HEK293 (cell line): ENCODE data around the gene TMOD2.

Experiments used
- CTCF ChIA-PET: fragments of 350-600 bp; formaldehyde crosslinking; extraction: SDS; loops from one replicate; lab custom pipeline; 2021; ENCODE audit warnings: antibody characterized with exemption; lab: Yijun Ruan, JAX
- POLR2A ChIA-PET: fragments of 300-600 bp; formaldehyde crosslinking; extraction: SDS; loops from one replicate; lab custom pipeline; 2020; ENCODE audit warnings: antibody characterized with exemption, inconsistent platforms; lab: Yijun Ruan, JAX
- H3K27ac ChIP-seq: fragments of 200-500 bp; sonication (Bioruptor generic); 2 replicates; pipeline ENCODE4 v1.5.1; 2014; ENCODE audit warnings: low read depth, low read length, control low read depth, inconsistent platforms; ENCODE audit errors: extremely low read depth
- H3K36me3 ChIP-seq, 2 experiments: fragments of 200-500 bp in 1 of 2; sonication (Bioruptor generic) in 1 of 2; 1 replicate in 1 of 2; 2 replicates in 1 of 2; pipeline ENCODE4 v1.5.1; 2014 to 2017; ENCODE audit warnings: inconsistent platforms in 2 of 2, low read length in 2 of 2; ENCODE audit not compliant: control insufficient read depth in 2 of 2, insufficient read depth in 1 of 2
- H3K4me1 ChIP-seq: fragments of 200-500 bp; sonication (Bioruptor generic); 2 replicates; pipeline ENCODE4 v1.5.1; 2014; ENCODE audit warnings: mild to moderate bottlenecking, low read length, inconsistent platforms; ENCODE audit not compliant: control insufficient read depth, insufficient read depth
- H3K4me3 ChIP-seq: 2 replicates; pipeline ENCODE4 v1.5.1; 2011; ENCODE audit warnings: low read depth, mild to moderate bottlenecking, control low read depth, low read length, moderate library complexity
- H3K9me3 ChIP-seq: fragments of 200-500 bp; sonication (Bioruptor generic); 2 replicates; pipeline ENCODE4 v1.5.1; 2014; ENCODE audit warnings: low read depth, low read length, inconsistent platforms; ENCODE audit not compliant: control insufficient read depth, insufficient read depth
- HOXC10 ChIP-seq: sonication (generic); formaldehyde crosslinking; IDR thresholded peaks from 2 replicates; pipeline ENCODE4 v1.8.1; 2023; ENCODE audit warnings: mild to moderate bottlenecking, missing genetic modification reagents
- KLF10 ChIP-seq: fragments of 450-650 bp; IDR thresholded peaks from 2 replicates; pipeline ENCODE4 v1.5.1; 2018; ENCODE audit warnings: missing biosample characterization, mild to moderate bottlenecking, missing genetic modification characterization
- KLF16 ChIP-seq: fragments of 450-650 bp; formaldehyde crosslinking; IDR thresholded peaks from 2 replicates; pipeline ENCODE4 v1.5.1; 2017; ENCODE audit warnings: missing biosample characterization, missing genetic modification characterization
- MZF1 ChIP-seq: fragments of 450-650 bp; formaldehyde crosslinking; IDR thresholded peaks from 2 replicates; pipeline ENCODE4 v1.5.1; 2017; ENCODE audit warnings: missing biosample characterization, missing genetic modification characterization, borderline replicate concordance
- ZNF10 ChIP-seq: fragments of 450-650 bp; formaldehyde crosslinking; IDR thresholded peaks from 2 replicates; pipeline ENCODE4 v1.5.1; 2017; ENCODE audit warnings: missing biosample characterization, missing genetic modification characterization
- ZNF175 ChIP-seq: fragments of 450-650 bp; formaldehyde crosslinking; IDR thresholded peaks from 2 replicates; pipeline ENCODE4 v1.5.1; 2016; ENCODE audit warnings: missing biosample characterization, missing genetic modification characterization
- ZNF2 ChIP-seq: fragments of 450-650 bp; formaldehyde crosslinking; IDR thresholded peaks from 2 replicates; pipeline ENCODE4 v1.5.1; 2016; ENCODE audit warnings: missing biosample characterization, missing genetic modification characterization
- ZNF292 ChIP-seq: fragments of 450-650 bp; formaldehyde crosslinking; IDR thresholded peaks from 2 replicates; pipeline ENCODE4 v1.5.1; 2016; ENCODE audit warnings: low read depth, missing biosample characterization, missing genetic modification characterization, borderline replicate concordance
- ZNF37A ChIP-seq: fragments of 450-650 bp; IDR thresholded peaks from 2 replicates; pipeline ENCODE4 v1.5.1; 2018; ENCODE audit warnings: missing biosample characterization, missing genetic modification characterization
- ZNF426 ChIP-seq: fragments of 450-650 bp; formaldehyde crosslinking; IDR thresholded peaks from 2 replicates; pipeline ENCODE4 v1.5.1; 2017; ENCODE audit warnings: missing biosample characterization, missing genetic modification characterization, mild to moderate bottlenecking, inconsistent platforms, moderate library complexity
- ZNF433 ChIP-seq: fragments of 450-650 bp; formaldehyde crosslinking; IDR thresholded peaks from 2 replicates; pipeline ENCODE4 v1.5.1; 2016; ENCODE audit warnings: missing biosample characterization, missing genetic modification characterization, low read depth
- ZNF548 ChIP-seq: fragments of 450-650 bp; formaldehyde crosslinking; IDR thresholded peaks from 2 replicates; pipeline ENCODE4 v1.5.1; 2016; ENCODE audit warnings: missing biosample characterization, missing genetic modification characterization
- ZNF571 ChIP-seq: fragments of 450-650 bp; formaldehyde crosslinking; IDR thresholded peaks from 2 replicates; pipeline ENCODE4 v1.5.0; 2017; ENCODE audit warnings: missing biosample characterization, missing genetic modification characterization
- ZNF626 ChIP-seq: fragments of 450-650 bp; sonication (Bioruptor Pico); formaldehyde crosslinking; IDR thresholded peaks from 2 replicates; pipeline ENCODE4 v1.5.1; 2018; ENCODE audit warnings: missing biosample characterization, missing genetic modification characterization, inconsistent platforms
- ZNF677 ChIP-seq: fragments of 450-650 bp; IDR thresholded peaks from 2 replicates; pipeline ENCODE4 v1.5.0; 2018; ENCODE audit warnings: missing biosample characterization, mild to moderate bottlenecking, missing genetic modification characterization, moderate library complexity
- ZNF707 ChIP-seq: fragments of 450-650 bp; formaldehyde crosslinking; IDR thresholded peaks from 2 replicates; pipeline ENCODE4 v1.5.1; 2016; ENCODE audit warnings: missing biosample characterization, missing genetic modification characterization
- TF ChIP-seq, protein P1 (sequence below): fragments of 450-650 bp; formaldehyde crosslinking; IDR thresholded peaks from 2 replicates; pipeline ENCODE4 v1.5.1; 2017; ENCODE audit warnings: missing biosample characterization, missing genetic modification characterization
- TF ChIP-seq, protein P2 (sequence below): fragments of 450-650 bp; formaldehyde crosslinking; conservative IDR thresholded peaks from 2 replicates; pipeline ENCODE4 v1.5.1; 2016; ENCODE audit warnings: low read depth, missing biosample characterization, missing genetic modification characterization
- TF ChIP-seq, protein P3 (sequence below): IDR thresholded peaks from 2 replicates; pipeline ENCODE4 v1.6.1; 2011; ENCODE audit warnings: mild to moderate bottlenecking, low read depth, low read length, borderline replicate concordance
- TF ChIP-seq, protein P4 (sequence below): fragments of 450-650 bp; IDR thresholded peaks from 2 replicates; pipeline ENCODE4 v1.5.1; 2018; ENCODE audit warnings: missing biosample characterization, mild to moderate bottlenecking, missing genetic modification characterization

The TMOD2 gene

DNA sequence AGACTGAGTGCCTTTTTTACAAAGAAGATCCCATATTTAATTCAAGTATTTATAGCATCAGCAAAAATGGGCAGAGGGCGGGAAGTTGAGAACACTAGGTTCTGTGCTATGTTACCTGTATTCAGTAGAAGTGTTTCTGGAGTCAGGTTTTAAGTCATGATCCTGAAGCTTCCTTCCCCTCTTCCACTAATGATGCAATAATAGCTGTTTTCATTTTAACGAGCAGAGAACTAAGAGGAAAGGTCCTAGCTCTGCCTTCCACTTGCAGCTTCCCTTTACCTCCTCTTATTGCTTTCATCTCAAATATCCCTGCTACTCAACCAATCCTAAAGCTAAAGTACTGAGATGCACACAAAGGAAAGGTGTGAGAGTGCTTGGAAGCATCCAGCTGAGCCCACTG, 61.2 kb downstream of the TMOD2 start (continued):
- TF ChIP-seq ZNF707 (no peak), ZNF10 (tag by site-specific recombination) (no peak), ZNF37A (tag by site-specific recombination) (no peak), MZF1 (tag by site-specific recombination) (no peak), ZNF175 (no peak), KLF10 (tag by site-specific recombination) (no peak), ZNF426 (tag by site-specific recombination) (no peak)
- TF ChIP-seq, protein P1, sequence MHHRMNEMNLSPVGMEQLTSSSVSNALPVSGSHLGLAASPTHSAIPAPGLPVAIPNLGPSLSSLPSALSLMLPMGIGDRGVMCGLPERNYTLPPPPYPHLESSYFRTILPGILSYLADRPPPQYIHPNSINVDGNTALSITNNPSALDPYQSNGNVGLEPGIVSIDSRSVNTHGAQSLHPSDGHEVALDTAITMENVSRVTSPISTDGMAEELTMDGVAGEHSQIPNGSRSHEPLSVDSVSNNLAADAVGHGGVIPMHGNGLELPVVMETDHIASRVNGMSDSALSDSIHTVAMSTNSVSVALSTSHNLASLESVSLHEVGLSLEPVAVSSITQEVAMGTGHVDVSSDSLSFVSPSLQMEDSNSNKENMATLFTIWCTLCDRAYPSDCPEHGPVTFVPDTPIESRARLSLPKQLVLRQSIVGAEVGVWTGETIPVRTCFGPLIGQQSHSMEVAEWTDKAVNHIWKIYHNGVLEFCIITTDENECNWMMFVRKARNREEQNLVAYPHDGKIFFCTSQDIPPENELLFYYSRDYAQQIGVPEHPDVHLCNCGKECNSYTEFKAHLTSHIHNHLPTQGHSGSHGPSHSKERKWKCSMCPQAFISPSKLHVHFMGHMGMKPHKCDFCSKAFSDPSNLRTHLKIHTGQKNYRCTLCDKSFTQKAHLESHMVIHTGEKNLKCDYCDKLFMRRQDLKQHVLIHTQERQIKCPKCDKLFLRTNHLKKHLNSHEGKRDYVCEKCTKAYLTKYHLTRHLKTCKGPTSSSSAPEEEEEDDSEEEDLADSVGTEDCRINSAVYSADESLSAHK, result no peak
- TF ChIP-seq, protein P2, sequence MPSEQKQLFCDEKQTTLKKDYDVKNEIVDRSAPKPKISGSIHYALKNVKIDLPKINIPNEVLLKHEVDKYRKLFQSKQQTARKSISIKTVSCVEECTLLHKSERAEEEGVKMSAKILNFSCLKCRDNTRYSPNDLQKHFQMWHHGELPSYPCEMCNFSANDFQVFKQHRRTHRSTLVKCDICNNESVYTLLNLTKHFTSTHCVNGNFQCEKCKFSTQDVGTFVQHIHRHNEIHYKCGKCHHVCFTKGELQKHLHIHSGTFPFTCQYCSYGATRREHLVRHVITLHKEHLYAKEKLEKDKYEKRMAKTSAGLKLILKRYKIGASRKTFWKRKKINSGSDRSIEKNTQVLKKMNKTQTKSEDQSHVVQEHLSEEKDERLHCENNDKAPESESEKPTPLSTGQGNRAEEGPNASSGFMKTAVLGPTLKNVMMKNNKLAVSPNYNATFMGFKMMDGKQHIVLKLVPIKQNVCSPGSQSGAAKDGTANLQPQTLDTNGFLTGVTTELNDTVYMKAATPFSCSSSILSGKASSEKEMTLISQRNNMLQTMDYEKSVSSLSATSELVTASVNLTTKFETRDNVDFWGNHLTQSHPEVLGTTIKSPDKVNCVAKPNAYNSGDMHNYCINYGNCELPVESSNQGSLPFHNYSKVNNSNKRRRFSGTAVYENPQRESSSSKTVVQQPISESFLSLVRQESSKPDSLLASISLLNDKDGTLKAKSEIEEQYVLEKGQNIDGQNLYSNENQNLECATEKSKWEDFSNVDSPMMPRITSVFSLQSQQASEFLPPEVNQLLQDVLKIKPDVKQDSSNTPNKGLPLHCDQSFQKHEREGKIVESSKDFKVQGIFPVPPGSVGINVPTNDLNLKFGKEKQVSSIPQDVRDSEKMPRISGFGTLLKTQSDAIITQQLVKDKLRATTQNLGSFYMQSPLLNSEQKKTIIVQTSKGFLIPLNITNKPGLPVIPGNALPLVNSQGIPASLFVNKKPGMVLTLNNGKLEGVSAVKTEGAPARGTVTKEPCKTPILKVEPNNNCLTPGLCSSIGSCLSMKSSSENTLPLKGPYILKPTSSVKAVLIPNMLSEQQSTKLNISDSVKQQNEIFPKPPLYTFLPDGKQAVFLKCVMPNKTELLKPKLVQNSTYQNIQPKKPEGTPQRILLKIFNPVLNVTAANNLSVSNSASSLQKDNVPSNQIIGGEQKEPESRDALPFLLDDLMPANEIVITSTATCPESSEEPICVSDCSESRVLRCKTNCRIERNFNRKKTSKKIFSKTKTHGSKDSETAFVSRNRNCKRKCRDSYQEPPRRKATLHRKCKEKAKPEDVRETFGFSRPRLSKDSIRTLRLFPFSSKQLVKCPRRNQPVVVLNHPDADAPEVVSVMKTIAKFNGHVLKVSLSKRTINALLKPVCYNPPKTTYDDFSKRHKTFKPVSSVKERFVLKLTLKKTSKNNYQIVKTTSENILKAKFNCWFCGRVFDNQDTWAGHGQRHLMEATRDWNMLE (tag by site-specific recombination), result no peak

DNA sequence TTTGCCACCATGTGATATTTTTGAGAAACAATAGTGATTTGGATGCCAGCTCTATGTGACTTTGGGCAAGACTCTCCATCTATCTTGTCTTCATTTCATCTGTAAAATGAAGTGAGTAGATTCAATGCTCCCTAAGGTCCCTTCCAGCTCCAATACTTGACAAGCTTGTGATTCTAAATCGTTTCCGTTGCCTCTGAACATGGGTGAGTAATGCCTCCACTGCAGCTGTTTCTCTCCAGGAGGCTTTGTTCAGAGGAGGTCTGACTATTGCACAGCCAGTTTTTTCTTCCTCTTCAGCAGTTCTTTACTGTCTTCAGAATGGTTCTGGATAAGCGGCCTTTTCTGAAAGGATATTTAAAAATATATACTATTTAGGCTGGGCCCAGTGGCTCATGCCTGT, 63.2 kb downstream of the TMOD2 start:
- CTCF ChIA-PET, result interaction anchor here (0.7 to 1.0 kb wide), 3 partner anchors 10 to 77 kb away, joined by 3 to 5 read pairs (median 3); partner anchors contain the start of gene LYSMD2

DNA sequence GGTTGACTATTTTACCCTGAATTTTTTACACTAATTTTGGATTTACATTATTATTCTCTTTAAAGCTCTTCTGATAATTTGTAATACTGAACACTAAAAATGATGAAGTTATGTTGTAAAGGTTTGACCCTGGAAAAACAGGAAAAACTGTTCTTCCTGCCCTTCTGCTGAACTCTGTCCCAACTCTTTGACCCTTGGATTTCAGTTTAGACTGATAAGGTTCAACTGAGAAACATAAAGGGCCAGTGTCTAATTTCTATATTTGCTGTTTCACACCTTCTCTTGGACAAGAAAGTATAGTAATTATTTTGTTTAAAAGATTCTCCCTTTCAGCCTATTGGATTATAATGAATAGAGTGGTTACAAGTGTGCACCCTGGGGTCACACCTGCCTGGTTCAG, 65.2 kb downstream of the TMOD2 start:
- Histone ChIP-seq H3K4me3 (no peak overlapping the region), H3K36me3 (no peaks in the 10 kb centered on the region), H3K9me3 (no peaks in the 10 kb centered on the region), H3K27ac (no peak overlapping the region), H3K4me1 (no peaks in the 10 kb centered on the region)
- ChIA-PET POLR2A (no interaction called here), CTCF (no interaction called here)
- TF ChIP-seq, protein P3, sequence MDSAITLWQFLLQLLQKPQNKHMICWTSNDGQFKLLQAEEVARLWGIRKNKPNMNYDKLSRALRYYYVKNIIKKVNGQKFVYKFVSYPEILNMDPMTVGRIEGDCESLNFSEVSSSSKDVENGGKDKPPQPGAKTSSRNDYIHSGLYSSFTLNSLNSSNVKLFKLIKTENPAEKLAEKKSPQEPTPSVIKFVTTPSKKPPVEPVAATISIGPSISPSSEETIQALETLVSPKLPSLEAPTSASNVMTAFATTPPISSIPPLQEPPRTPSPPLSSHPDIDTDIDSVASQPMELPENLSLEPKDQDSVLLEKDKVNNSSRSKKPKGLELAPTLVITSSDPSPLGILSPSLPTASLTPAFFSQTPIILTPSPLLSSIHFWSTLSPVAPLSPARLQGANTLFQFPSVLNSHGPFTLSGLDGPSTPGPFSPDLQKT, result no peak
- TF ChIP-seq ZNF292 (tag by site-specific recombination), result no peak
- no peak for TF ChIP-seq ZNF626 (tag by site-specific recombination)
- no peak for TF ChIP-seq ZNF2 (tag by site-specific recombination)
- TF ChIP-seq ZNF433 (tag by site-specific recombination), result no peak
- no peak for TF ChIP-seq ZNF707
- TF ChIP-seq KLF16 (tag by site-specific recombination), result no peak
- TF ChIP-seq, protein P2 (tag by site-specific recombination), result no peak

More for the DNA sequence above, 63.2 kb downstream of the TMOD2 start:
- H3K4me1 ChIP-seq, result no peaks in the 10 kb centered on the region
- H3K9me3 ChIP-seq, result no peaks in the 10 kb centered on the region
- H3K36me3 ChIP-seq, result no peaks in the 10 kb centered on the region
- H3K4me3 ChIP-seq, result no peak overlapping the region
- no peak for TF ChIP-seq ZNF571 (tag by site-specific recombination)
- no peak for TF ChIP-seq KLF16 (tag by site-specific recombination)
- TF ChIP-seq, protein P4, sequence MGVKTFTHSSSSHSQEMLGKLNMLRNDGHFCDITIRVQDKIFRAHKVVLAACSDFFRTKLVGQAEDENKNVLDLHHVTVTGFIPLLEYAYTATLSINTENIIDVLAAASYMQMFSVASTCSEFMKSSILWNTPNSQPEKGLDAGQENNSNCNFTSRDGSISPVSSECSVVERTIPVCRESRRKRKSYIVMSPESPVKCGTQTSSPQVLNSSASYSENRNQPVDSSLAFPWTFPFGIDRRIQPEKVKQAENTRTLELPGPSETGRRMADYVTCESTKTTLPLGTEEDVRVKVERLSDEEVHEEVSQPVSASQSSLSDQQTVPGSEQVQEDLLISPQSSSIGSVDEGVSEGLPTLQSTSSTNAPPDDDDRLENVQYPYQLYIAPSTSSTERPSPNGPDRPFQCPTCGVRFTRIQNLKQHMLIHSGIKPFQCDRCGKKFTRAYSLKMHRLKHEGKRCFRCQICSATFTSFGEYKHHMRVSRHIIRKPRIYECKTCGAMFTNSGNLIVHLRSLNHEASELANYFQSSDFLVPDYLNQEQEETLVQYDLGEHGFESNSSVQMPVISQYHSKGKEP (tag by site-specific recombination), result no peak
- no peak for TF ChIP-seq ZNF677 (tag by site-specific recombination)
- no peak for TF ChIP-seq HOXC10 (CRISPR knock-in tag)
- TF ChIP-seq ZNF548 (tag by site-specific recombination), result no peak
- POLR2A ChIA-PET, result no interaction called here
- no peak overlapping the region for H3K27ac ChIP-seq
